GM18505 (cell line): Measurements from ENCODE around the gene HECTD4.
A peak's percentile ranks its signal among the peaks of the same experiment; 100 is the strongest.

ENCODE experiments used
- ATAC-seq: cut with Tn5 transposase; IDR thresholded peaks from one replicate; pipeline ENCODE4 v1.9.1; 2021; ENCODE audit not compliant: unreplicated experiment
- POLR2A ChIP-seq: IDR thresholded peaks from 4 replicates; pipeline ENCODE4 v1.6.1; 2011; ENCODE audit warnings: borderline replicate concordance; ENCODE audit not compliant: insufficient read depth, insufficient read length; ENCODE audit errors: extremely low read depth

Gene HECTD4

GRCh38 chr12:112389228-112389627 lies 7.0 kb upstream of the HECTD4 start:
- no peak for TF ChIP-seq POLR2A
- ATAC-seq = no peak

- no peak for TF ChIP-seq POLR2A
- no peak for ATAC-seq
These were observed 4.5 kb upstream of the HECTD4 start for GRCh38 chr12:112386726-112387125.

- no peak for ATAC-seq
These were observed 635 bp upstream of the HECTD4 start for GRCh38 chr12:112382866-112383265.

GRCh38 chr12:112381406-112381882 lies 787 bp downstream of the HECTD4 start:
- ATAC-seq = peak; percentile 38
- no peak for TF ChIP-seq POLR2A

More at GRCh38 chr12:112382866-112383265, 635 bp upstream of the HECTD4 start:
- no peak for TF ChIP-seq POLR2A

GRCh38 chr12:112380663-112381405 lies 1.4 kb downstream of the HECTD4 start:
- no peak for TF ChIP-seq POLR2A
- no peak for ATAC-seq

- ATAC-seq = no peak
- no peak for TF ChIP-seq POLR2A
These were observed 7.1 kb downstream of the HECTD4 start for GRCh38 chr12:112375105-112375504.

- TF ChIP-seq POLR2A = no peak
- ATAC-seq = no peak
These were observed 8.0 kb downstream of the HECTD4 start for GRCh38 chr12:112374166-112374740.

GRCh38 chr12:112370868-112371510 lies 11.2 kb downstream of the HECTD4 start:
- TF ChIP-seq POLR2A = no peak
- no peak for ATAC-seq

- no peak for ATAC-seq
These were observed 12.0 kb downstream of the HECTD4 start for GRCh38 chr12:112370199-112370598.

GRCh38 chr12:112368856-112369255 lies 13.4 kb downstream of the HECTD4 start:
- ATAC-seq = no peak
- no peak for TF ChIP-seq POLR2A

More at GRCh38 chr12:112370199-112370598, 12.0 kb downstream of the HECTD4 start:
- no peak for TF ChIP-seq POLR2A

GRCh38 chr12:112367965-112368364 lies 14.3 kb downstream of the HECTD4 start:
- no peak for ATAC-seq
- TF ChIP-seq POLR2A = no peak

- TF ChIP-seq POLR2A = no peak
- no peak for ATAC-seq
These were observed 19.9 kb downstream of the HECTD4 start for GRCh38 chr12:112362310-112362709.

- no peak for ATAC-seq
- no peak for TF ChIP-seq POLR2A
These were observed 21.0 kb downstream of the HECTD4 start for GRCh38 chr12:112361271-112361670.

GRCh38 chr12:112359290-112359689 lies 22.9 kb downstream of the HECTD4 start:
- TF ChIP-seq POLR2A = no peak
- no peak for ATAC-seq
